HEK293 (cell line): ENCODE measurements around the gene TRIM62.

ENCODE experiments used
- CTCF ChIP-seq: fragments of 450-650 bp; formaldehyde crosslinking; IDR thresholded peaks from 2 replicates; pipeline ENCODE4 v1.5.1; 2016; ENCODE audit warnings: missing biosample characterization, missing genetic modification characterization
- ZNF239 ChIP-seq: fragments of 450-650 bp; formaldehyde crosslinking; IDR thresholded peaks from 2 replicates; pipeline ENCODE4 v1.5.1; 2016; ENCODE audit warnings: missing biosample characterization, missing genetic modification characterization
- ZNF362 ChIP-seq: fragments of 450-650 bp; formaldehyde crosslinking; IDR thresholded peaks from 2 replicates; pipeline ENCODE4 v1.5.1; 2016; ENCODE audit warnings: missing biosample characterization, missing genetic modification characterization
- ZNF398 ChIP-seq: fragments of 450-650 bp; formaldehyde crosslinking; IDR thresholded peaks from 2 replicates; pipeline ENCODE4 v1.5.1; 2017; ENCODE audit warnings: missing biosample characterization, missing genetic modification characterization
- ZNF777 ChIP-seq: fragments of 450-650 bp; formaldehyde crosslinking; IDR thresholded peaks from 2 replicates; pipeline ENCODE4 v1.5.1; 2017; ENCODE audit warnings: missing biosample characterization, missing genetic modification characterization, borderline replicate concordance
- ZSCAN23 ChIP-seq: fragments of 450-650 bp; formaldehyde crosslinking; IDR thresholded peaks from 2 replicates; pipeline ENCODE4 v1.5.1; 2016; ENCODE audit warnings: missing biosample characterization, missing genetic modification characterization

- TF ChIP-seq ZNF239 (tag by site-specific recombination) (no peak), ZNF362 (no peak), CTCF (tag by site-specific recombination) (no peak), ZNF777 (no peak), ZSCAN23 (tag by site-specific recombination) (no peak), ZNF398 (tag by site-specific recombination) (no peak)
These were observed 47.2 kb upstream of the TRIM62 start for GRCh38 chr1:33228935-33229487.
